Neural cell (in vitro differentiated cells): Measurements from ENCODE around the gene EBF3. TPM values are rescaled to one million over a fixed set of nuclear protein-coding genes. Genes with fewer than 3 reads are reported as not detected.

Experiments used
- H2AFZ ChIP-seq: fragments of 200-600, 300-800 bp; sonication (generic), shearing (Covaris generic); 2 replicates; pipeline ENCODE4 v1.6.0; 2014; ENCODE audit warnings: low read depth, mild to moderate bottlenecking, antibody characterized with exemption, low read length, moderate library complexity
- H3F3A ChIP-seq: fragments of 200-600 bp; shearing (Covaris generic); 2 replicates; pipeline ENCODE4 v1.6.1; 2016; ENCODE audit warnings: mild to moderate bottlenecking, moderate library complexity, mixed read lengths, antibody characterized with exemption, low read length; ENCODE audit not compliant: insufficient read depth, poor library complexity, severe bottlenecking
- H3K27ac ChIP-seq: fragments of 200-600, 300-800 bp; sonication (generic), shearing (Covaris generic); 2 replicates; pipeline ENCODE4 v1.5.1; 2014; ENCODE audit warnings: mild to moderate bottlenecking, low read length, moderate library complexity
- H3K27me3 ChIP-seq: fragments of 300-800, 200-600 bp; sonication (generic), shearing (Covaris generic); 2 replicates; pipeline ENCODE4 v1.6.0; 2014; ENCODE audit warnings: mild to moderate bottlenecking, low read depth, low read length, moderate library complexity; ENCODE audit not compliant: insufficient read depth
- H3K36me3 ChIP-seq: fragments of 300-800, 200-600 bp; sonication (generic), shearing (Covaris generic); 2 replicates; pipeline ENCODE4 v1.5.1; 2014; ENCODE audit warnings: mild to moderate bottlenecking, antibody characterized with exemption, low read length, moderate library complexity; ENCODE audit not compliant: insufficient read depth
- H3K4me2 ChIP-seq: fragments of 300-800, 200-600 bp; sonication (generic), shearing (Covaris generic); 2 replicates; pipeline ENCODE4 v1.6.0; 2014; ENCODE audit warnings: mild to moderate bottlenecking, low read length
- H3K4me3 ChIP-seq: fragments of 300-800, 200-600 bp; sonication (generic), shearing (Covaris generic); 2 replicates; pipeline ENCODE4 v1.5.1; 2014; ENCODE audit warnings: mild to moderate bottlenecking, low read length, moderate library complexity
- H3K79me2 ChIP-seq: fragments of 200-600 bp; shearing (Covaris generic); replicated peaks from 2 replicates; pipeline ENCODE4 v1.6.0; 2014; ENCODE audit warnings: mild to moderate bottlenecking, low read length, moderate library complexity; ENCODE audit not compliant: insufficient read depth
- H3K9ac ChIP-seq: fragments of 300-800, 200-600 bp; sonication (generic), shearing (Covaris generic); 2 replicates; pipeline ENCODE4 v1.6.1; 2016; ENCODE audit warnings: mild to moderate bottlenecking, low read length, mixed read lengths
- H3K9me2 ChIP-seq: fragments of 200-600 bp; shearing (Covaris generic); 2 replicates; pipeline ENCODE4 v1.6.1; 2016; ENCODE audit warnings: mild to moderate bottlenecking, low read length, mixed read lengths; ENCODE audit not compliant: insufficient read depth
- H3K9me3 ChIP-seq: fragments of 200-600, 300-800 bp; sonication (generic), shearing (Covaris generic); 2 replicates; pipeline ENCODE4 v1.6.1; 2016; ENCODE audit warnings: mild to moderate bottlenecking, mixed run types, low read length, moderate library complexity, mixed read lengths
- H4K20me1 ChIP-seq: fragments of 200-600 bp; shearing (Covaris generic); 2 replicates; pipeline ENCODE4 v1.6.1; 2016; ENCODE audit warnings: mild to moderate bottlenecking, mixed run types; ENCODE audit not compliant: insufficient read depth
- CTCF ChIP-seq: fragments of 450-650 bp; IDR thresholded peaks from 2 replicates; pipeline ENCODE4 v1.5.1; 2014; ENCODE audit warnings: antibody characterized with exemption, mild to moderate bottlenecking, moderate library complexity; ENCODE audit not compliant: poor library complexity, severe bottlenecking
- EP300 ChIP-seq: fragments of 450-650 bp; conservative IDR thresholded peaks from 2 replicates; pipeline ENCODE4 v1.6.1; 2014; ENCODE audit warnings: antibody characterized with exemption, mild to moderate bottlenecking, moderate library complexity; ENCODE audit not compliant: poor library complexity, severe bottlenecking
- EZH2 ChIP-seq: fragments of 200-600, 300-800 bp; shearing (Covaris generic), sonication (generic); IDR thresholded peaks from 2 replicates; pipeline ENCODE4 v1.6.1; 2014; ENCODE audit warnings: antibody characterized with exemption, low read length, borderline replicate concordance, mild to moderate bottlenecking; ENCODE audit not compliant: insufficient read depth, poor library complexity, severe bottlenecking
- MXI1 ChIP-seq: fragments of 450-650 bp; conservative IDR thresholded peaks from 2 replicates; pipeline ENCODE4 v1.6.1; 2014; ENCODE audit warnings: antibody characterized with exemption, mild to moderate bottlenecking; ENCODE audit not compliant: poor library complexity, severe bottlenecking
- POLR2AphosphoS5 ChIP-seq: IDR thresholded peaks from 2 replicates; pipeline ENCODE4 v1.6.1; 2012
- RAD21 ChIP-seq: fragments of 450-650 bp; conservative IDR thresholded peaks from 2 replicates; pipeline ENCODE4 v1.6.1; 2014; ENCODE audit warnings: antibody characterized with exemption, mild to moderate bottlenecking, moderate library complexity
- SMC3 ChIP-seq: fragments of 450-650 bp; conservative IDR thresholded peaks from 2 replicates; pipeline ENCODE4 v1.6.1; 2014; ENCODE audit warnings: antibody characterized with exemption, mild to moderate bottlenecking, moderate library complexity; ENCODE audit not compliant: poor library complexity
- TAF1 ChIP-seq: IDR thresholded peaks from 2 replicates; pipeline ENCODE4 v1.6.1; 2012; ENCODE audit warnings: low read depth
- polyA plus RNA-seq: library from polyadenylated mRNA; depleted of rRNA; stranded (reverse); fragments of >200 nt; gene quantifications from 2 replicates; pipeline ENCODE4 v1.2.3, GENCODE V29; 2014
- TF ChIP-seq, protein P1 (sequence below): IDR thresholded peaks from 2 replicates; pipeline ENCODE4 v1.6.1; 2012; ENCODE audit warnings: borderline replicate concordance

Gene EBF3
- polyA plus RNA-seq, 1 donor from 2014 or later: 0.38 TPM

- TF ChIP-seq, protein P1, sequence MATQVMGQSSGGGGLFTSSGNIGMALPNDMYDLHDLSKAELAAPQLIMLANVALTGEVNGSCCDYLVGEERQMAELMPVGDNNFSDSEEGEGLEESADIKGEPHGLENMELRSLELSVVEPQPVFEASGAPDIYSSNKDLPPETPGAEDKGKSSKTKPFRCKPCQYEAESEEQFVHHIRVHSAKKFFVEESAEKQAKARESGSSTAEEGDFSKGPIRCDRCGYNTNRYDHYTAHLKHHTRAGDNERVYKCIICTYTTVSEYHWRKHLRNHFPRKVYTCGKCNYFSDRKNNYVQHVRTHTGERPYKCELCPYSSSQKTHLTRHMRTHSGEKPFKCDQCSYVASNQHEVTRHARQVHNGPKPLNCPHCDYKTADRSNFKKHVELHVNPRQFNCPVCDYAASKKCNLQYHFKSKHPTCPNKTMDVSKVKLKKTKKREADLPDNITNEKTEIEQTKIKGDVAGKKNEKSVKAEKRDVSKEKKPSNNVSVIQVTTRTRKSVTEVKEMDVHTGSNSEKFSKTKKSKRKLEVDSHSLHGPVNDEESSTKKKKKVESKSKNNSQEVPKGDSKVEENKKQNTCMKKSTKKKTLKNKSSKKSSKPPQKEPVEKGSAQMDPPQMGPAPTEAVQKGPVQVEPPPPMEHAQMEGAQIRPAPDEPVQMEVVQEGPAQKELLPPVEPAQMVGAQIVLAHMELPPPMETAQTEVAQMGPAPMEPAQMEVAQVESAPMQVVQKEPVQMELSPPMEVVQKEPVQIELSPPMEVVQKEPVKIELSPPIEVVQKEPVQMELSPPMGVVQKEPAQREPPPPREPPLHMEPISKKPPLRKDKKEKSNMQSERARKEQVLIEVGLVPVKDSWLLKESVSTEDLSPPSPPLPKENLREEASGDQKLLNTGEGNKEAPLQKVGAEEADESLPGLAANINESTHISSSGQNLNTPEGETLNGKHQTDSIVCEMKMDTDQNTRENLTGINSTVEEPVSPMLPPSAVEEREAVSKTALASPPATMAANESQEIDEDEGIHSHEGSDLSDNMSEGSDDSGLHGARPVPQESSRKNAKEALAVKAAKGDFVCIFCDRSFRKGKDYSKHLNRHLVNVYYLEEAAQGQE: no peak
- TF ChIP-seq SMC3 (no peak), MXI1 (no peak), RAD21 (no peak), CTCF (no peak), POLR2AphosphoS5 (no peak)
- H3K27me3 ChIP-seq: no peaks in the 10 kb centered on the region
- H3F3A ChIP-seq: no peaks in the 10 kb centered on the region
- H3K9me3 ChIP-seq: no peaks in the 10 kb centered on the region
- no peaks in the 10 kb centered on the region for H4K20me1 ChIP-seq
- no peak overlapping the region for H3K27ac ChIP-seq
- no peaks in the 10 kb centered on the region for H3K79me2 ChIP-seq
- H3K36me3 ChIP-seq: no peaks in the 10 kb centered on the region
- no peak overlapping the region for H3K4me3 ChIP-seq
- no peaks in the 10 kb centered on the region for H3K9me2 ChIP-seq
- H3K4me2 ChIP-seq: no peak overlapping the region
- H3K9ac ChIP-seq: no peak overlapping the region
- H2AFZ ChIP-seq: no peak overlapping the region
Observed at GRCh38 chr10:129942936-129943715, 20.9 kb downstream of the EBF3 start.

DNA sequence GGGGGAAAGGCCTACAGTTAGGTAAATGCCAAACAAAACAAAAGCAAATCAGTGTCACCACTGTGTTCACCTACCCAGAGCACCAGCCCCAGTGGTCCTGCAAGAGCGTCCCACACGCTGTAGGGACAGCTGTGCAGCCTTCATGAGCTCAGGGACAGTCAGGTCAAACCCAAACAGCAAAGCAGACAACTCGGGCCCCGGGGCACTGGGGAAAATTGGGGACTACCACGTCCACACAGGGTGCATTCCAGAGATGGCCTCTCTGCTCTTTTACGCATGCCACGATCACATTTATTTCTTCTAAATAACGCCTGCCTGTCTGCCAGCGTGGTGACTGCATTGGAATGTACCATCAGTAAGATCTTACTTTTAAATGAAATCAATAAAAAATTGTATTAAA is 21.7 kb downstream of the EBF3 start:
- Histone ChIP-seq H3K27ac (no peak overlapping the region), H2AFZ (no peak overlapping the region), H3K9me3 (no peaks in the 10 kb centered on the region), H3K9ac (no peak overlapping the region), H3K4me3 (no peak overlapping the region), H3F3A (no peaks in the 10 kb centered on the region), H3K36me3 (no peaks in the 10 kb centered on the region), H3K4me2 (no peak overlapping the region), H3K27me3 (no peaks in the 10 kb centered on the region), H3K9me2 (no peaks in the 10 kb centered on the region), H3K79me2 (no peaks in the 10 kb centered on the region), H4K20me1 (no peaks in the 10 kb centered on the region)
- TF ChIP-seq CTCF (no peak), EZH2 (no peak), SMC3 (no peak), TAF1 (no peak), RAD21 (no peak), POLR2AphosphoS5 (no peak), EP300 (no peak), MXI1 (no peak)
- TF ChIP-seq, protein P1: no peak
